Activated CD4-positive, alpha-beta T cell treated with anti-CD3 and anti-CD28 coated beads, Interleukin-2, amount 50 U/mL, for 1 hour (primary cell): Measurements from ENCODE around the gene MAP7D2.

Experiments
- DNase-seq: peaks from one replicate; pipeline ENCODE4 v3.0.0-alpha.2; 2020

MAP7D2 gene

DNA sequence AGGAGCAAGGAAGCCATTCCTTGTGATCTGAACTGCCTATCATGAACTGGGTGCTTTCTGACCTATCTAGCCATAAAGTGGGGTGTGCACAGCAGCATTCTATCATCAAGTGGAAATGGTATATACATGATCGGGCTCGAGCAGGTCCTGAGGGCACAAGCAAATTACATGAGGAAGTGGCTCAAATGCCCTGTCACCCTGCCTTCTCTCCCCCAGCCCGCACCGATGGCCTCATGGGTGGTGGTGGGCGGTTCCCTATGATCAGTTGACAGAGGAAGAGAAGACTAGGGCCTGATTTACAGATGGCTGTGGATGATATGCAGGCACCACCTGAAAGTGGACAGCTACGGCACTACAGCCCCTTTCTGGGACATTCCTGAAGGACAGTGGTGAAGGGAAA is 79.5 kb downstream of the MAP7D2 start:
- no peak for DNase-seq

DNA sequence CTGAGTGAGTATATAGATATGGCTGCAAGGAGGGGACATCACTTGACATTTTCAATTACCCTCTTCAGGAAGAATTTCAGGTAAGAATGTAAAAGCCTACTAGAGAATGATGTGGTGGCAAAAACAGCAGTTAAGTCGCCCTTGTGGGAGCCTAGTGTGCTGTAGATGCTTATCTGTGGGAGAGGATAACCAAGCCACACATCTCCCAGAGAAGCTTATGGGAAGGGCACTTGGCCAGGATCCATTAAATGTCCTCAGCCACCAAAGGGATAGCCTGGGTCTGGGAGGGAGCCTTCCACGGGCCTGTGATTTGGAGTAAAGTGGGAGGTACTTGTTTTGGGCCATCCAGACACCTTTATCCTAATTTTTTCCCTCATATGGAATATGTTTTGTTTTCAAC is 84.5 kb downstream of the MAP7D2 start:
- DNase-seq, result no peak

DNA sequence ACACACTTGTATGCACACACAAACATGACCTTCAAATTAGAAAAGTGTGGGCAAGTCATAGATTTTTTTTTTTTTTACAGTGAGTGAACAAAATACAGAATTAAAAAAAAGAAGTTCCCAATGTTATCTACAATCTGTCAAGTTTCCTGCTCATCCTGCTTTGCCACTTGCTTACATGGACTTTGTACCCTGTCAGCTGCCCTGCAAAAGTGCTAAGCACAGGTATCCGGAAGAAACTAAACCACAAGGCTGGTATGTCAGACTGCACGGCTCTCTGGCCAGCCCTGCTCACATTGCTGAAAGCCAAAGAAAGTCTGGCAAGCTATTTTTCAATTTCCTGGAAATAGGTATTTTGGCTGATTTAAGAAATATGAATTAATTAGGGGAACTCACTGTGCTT is 87.0 kb downstream of the MAP7D2 start:
- no peak for DNase-seq

DNA sequence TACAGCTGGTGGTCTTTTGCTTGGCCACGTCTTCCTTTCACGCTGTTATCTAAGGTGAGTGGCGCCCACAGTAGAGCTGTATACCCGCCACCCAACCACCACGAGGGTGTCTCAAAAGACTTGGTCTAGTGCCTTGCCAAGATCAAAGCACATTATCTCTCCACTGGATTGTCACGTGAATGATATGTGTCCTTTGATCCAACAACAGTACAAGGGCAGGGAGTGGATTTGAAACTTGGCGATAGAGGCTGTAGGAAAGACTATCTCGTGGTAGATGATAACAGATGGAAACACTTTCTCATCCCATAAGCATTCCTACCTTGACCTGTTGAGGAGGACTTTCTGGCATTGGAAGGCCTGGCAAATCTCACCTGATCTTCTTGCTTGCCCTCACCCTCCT is 88.1 kb downstream of the MAP7D2 start:
- no peak for DNase-seq

DNA sequence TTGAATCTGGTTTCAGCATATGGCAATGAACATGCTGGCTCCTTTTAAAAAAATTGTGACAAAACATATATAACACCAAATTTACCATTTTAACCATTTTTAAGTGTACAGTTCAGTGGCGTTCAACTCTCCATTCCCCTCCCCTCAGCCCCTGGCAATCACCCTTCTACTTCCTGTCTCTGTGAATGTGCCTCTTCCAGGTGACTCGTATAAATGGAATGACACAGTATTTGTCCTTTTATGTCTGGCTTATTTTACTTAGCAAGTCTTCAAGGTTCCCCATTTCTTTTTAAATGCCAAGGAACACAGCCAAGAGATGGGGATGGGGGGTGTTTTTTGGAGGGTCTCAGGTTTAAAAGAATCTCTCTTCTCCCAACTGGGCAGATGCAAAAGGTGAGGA is 90.4 kb downstream of the MAP7D2 start:
- no peak for DNase-seq

DNA sequence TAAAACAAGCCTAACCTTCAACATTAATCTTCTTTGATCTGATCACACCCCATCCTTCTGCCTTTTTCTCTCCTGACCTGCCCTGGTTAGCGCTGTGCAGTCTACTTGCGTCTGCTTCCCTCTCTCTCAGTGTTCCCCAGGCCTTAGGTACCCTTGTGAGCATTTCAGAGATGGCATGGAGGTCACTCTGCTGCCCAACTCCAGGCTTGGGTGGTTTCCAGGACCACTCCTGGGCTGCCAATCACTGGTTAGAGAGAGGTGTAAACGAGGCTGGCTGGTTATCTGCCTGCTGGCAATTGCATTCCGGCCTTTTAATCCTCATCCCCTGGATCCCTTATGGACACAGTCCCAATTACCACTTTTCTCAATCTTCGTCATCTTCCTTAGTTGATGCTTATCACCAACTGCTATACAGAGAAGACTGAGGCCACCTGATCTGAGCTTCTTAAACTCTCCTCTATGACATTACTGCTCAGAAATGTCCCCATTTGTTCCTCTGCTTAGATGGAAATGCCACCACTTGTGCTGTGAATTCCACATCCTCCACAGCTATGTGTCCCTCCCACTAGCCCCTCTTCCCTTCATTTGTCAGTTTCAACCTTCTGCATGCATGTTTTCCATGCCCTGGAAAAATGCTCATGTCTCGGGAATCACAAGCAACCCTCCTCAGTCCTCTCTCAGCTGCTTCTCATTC is 96.9 kb downstream of the MAP7D2 start:
- DNase-seq, result no peak

DNA sequence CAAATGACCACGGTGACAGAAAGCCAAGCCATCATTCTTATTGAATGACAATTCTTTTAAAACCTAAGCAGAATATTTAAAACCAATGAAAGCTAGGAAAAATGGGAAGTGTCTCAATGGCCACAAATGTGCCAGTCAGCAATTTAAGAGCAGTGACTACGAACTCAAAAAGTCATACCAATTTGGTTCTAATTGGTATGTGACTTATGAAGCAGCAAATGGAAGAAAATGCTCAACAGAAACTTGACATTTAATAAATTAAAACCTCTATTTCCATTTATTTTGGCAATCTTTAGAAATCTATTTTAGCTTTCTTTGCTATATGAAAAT is 100.1 kb downstream of the MAP7D2 start:
- no peak for DNase-seq

DNA sequence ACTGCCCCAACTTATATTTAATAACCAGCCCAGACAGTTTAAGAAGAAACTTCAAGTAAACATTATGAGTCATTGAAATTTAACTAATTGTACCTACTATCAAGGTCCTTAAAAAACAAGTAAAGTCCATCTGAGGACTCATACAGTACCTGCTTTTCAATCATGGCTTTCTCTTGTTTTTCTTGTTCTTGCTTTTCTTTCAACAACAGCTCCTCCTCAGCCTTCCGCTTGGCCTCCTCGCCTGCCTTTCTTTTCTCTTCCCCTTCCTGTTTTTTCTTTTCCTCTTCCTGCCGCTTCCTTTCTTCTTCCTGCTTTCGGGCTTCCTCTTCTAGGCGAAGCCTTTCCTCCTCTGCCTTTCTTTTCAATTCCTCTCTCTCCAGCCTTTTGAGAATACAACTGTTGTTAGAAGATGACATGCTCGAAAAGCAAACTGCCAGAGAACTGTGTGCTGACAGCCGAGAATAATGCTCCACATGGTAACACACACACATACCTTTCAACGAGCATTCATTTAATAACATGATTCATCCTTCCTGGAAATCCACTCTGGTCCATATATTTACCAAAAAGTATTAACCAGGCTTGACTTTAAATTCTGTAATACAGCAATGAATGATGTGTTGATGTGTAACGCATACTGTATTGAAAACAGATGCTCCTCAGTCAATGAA is 100.6 kb downstream of the MAP7D2 start:
- no peak for DNase-seq

DNA sequence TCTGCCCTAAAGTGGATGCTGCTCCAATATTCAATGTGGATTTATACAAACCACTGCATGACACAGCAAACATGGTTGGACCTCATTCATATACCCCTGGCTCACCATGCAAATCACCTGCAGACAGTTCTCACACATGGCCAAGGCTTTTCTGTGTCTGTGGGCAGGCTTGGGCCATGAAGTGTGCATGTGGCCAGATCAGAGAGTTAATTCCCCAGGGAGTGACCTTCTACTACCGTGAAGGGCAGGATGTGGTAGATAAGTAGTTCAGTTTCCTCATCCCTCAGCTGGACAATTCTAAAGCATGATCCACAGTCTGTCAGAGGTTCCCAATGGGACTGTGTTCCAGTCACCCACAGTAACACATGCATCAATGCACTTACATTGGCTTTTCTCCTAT is 101.3 kb downstream of the MAP7D2 start:
- DNase-seq, result no peak

DNA sequence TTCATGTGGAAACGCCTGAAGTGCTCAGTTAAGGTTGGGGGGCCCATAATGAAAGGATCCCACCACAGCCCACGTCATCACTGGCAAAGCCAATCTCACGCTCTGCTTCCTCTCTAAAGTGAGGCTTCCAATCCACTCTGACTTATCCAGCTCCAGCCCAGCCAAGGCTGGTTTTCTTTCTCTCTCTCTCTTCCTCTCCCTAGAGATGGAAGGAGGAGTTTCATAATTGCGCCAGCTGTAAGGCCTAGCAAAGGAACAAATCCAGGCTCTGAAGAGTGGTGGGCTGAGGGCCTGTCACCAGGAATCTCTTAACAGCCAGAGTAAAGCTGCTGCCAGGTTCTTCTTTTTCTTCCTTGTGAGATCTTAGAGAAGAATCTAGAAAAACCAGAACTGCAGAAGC is 105.1 kb downstream of the MAP7D2 start:
- no peak for DNase-seq

DNA sequence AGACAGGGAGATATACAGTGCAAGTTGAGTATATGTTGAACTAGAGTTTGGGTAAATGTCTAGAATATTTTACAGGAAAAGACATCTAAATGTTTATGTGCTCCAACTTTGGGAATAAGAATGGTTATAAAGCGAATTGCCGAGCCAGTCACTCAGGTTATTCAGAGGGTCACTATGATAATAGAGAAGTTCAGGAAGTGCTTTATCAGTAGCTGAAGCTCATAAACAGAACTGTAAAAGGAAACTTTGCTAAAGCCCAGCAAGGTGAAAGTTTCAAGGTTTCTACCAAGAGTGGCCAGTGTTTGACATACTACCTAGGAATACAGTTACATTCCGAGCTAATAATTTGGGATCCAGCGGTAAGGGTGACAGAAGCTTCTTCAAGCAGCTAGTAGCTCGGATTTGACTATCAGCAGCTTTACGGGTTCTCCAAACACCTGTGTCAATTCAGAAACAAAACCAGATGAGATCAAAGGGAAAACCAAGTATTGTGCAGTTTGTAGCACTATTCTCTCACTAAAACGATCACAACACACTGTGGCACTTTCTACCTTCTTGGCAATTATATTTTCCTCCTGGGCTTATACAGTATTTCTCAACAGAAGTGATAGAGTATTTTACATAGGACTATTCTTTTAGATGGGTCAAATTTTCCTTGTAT is 108.6 kb downstream of the MAP7D2 start:
- no peak for DNase-seq

DNA sequence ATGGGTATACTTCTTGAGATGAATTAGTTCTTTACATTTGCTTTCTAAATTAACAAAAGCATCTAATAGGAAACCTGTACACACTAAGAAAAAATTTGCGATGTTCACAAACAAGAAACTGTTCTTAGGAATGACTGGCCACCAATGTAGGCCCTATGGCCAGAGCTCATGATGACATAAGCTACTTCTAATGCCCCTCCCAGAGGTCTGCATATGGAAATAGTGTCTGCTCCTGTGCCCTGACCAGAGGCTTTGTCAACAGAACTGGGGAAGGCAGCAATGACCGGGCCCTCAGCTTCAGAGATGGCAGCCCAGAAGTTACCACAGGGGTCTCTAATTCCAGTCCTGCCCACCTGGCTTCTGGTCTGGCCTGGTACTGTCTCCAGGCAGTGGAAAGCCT is 110.8 kb downstream of the MAP7D2 start:
- no peak for DNase-seq

DNA sequence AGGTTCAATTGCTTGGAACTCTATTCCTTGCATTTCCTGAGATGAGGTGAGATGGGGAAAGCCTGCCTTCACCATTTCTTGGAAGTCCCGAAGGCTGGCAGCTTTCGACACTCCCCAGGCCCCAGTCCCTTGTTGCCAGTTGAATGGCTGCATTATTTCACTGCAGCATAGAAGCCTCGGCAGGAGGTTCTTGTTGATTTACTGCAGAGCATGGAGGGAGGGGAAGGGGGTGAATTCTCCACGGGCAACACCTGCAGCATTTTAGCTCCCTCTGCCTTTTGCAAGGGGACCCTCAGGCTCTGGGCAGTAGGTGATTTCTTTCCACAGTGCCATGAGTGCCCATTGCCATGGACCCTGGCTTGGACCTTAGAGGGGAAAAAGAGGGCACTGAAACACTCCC is 115.1 kb downstream of the MAP7D2 start:
- DNase-seq, result no peak

DNA sequence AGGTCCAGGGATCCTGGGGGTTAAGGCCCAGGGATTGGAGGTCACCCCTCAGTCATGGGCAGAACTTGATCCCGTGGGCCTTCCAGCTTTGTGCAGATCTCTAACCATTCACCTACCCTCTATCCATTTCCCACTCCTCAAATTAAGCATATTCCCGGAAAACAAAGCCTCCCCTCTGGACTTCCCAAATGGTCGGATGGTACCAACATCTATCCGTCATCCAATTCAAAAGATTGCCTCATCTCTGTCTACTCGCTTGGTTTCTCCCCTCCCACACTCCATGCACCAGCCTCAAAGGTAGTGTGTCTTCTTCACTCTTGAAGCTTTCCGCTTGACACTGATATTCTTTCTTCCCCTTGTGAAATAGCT is 125.4 kb downstream of the MAP7D2 start:
- DNase-seq, result no peak

DNA sequence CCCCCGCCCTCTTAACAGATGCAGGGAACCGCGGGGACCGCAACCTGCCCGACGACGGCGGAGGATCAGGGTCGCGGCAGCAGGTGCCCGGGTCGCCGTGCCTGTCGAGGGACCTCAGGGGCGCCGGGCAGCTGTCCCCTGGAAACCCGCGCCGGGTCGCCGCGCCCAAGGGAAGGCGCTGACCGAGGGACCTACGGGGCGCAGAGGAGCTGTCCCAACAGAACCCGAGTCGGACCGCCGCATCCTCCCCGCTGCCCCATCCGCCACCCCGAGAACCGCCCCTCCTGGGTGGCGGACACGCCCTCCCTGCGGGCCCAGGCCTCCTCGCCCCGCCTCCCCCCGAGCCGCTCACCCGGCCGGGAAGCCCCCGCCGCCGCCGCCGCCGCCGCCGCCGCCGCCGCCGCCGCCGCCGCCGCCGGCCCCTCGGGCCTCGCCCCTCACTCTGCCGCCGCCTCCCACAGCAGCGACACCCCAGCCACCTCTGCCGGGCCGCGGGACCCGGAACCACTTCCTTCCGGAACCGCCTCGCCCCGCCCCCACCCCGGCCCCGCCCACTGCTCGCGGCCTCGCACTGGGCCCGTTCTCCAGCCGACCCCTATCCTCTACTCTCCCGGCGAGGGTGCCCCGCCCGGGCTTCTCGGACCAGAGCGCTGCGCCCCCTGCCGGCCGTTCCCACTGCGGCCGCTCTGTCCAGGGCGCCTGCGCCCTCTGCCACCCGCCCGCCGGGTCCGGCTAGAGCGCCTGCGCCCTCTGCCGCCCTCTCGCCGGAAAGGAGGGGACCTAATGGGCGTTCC is 126.0 kb downstream of the MAP7D2 start, which contains the start of gene BCLAF3:
BCLAF3 (minus strand) TSS at position 506 of the 794 bp plus-strand sequence. CDS start 20,797 bp downstream, outside the sequence.
- peak; percentile 75 for DNase-seq

DNA sequence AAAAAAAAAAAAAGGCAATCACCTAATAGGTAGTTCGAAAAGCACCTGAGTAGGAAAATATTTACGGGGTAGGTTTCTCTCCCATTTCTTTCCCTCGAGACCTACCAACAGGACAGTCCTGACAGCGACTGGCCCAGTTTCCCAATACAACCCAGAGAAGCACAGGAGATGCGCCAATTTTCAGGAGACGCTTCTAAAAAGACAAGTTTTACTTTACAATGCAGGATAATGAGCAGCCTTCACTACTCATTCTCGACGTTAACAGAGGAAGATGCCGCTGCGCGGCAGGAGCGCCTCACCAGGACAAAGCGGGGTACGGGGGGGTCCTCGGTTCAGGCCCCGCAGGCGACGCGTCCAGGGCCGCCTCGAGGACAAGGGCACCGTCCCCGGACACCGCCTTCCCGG is 126.6 kb downstream of the MAP7D2 start:
- DNase-seq, result peak; percentile 9

DNA sequence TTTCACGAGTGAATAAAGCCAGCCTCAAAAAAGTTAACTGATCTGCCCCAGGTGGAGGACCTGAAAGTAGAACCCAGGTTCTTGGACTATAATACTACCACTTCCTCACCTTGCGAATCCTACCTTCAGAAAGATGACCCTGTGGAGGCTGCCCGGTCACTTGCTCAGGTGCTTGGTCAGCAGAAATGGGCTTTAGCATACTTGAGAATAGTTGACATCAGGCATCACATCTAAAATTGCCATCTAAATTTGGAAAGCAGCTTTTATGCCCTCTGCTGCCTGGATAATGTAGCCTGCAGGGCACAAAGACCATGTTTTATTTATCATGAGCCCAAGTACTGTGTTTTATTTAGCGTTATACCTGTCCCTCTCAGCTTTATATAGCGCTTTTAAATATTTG is 128.9 kb downstream of the MAP7D2 start:
- DNase-seq, result no peak

DNA sequence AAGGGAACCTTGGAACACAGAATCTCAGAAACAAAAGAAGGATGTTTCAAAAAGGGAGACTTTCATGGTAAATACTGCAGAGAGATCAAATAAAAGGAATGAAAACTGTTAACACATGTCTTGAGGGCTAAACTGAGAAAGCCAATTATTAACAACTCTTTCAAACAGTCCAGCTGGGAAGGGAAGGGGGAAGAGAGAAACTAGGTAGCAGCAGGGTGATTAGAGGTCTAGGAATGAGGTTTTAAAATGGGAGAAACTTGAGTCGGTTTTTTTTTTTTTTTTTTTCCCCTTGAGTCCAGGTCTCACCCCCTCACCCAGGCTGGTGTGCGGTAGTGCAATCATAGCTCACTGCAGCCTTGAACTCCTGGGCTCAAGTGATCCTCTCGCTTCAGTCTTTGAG is 130.2 kb downstream of the MAP7D2 start:
- DNase-seq, result no peak

DNA sequence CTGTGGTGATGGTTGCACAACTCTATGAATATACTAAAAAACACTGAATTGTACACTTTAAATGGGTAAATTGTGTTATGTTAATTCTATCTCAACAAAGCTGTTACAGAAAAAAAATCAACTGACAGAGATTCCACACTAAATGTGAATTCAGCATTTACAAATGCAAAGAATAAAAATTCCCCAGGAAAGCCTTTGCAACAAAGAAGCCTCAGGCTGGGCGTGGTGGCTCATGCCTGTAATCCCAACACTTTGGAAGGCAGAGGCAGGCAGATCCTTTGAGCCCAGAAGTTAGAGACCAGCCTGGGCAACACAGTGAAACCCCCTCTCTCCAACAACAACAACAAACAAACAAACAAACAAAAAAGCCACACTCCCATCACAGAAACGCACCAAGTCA is 134.8 kb downstream of the MAP7D2 start:
- no peak for DNase-seq

DNA sequence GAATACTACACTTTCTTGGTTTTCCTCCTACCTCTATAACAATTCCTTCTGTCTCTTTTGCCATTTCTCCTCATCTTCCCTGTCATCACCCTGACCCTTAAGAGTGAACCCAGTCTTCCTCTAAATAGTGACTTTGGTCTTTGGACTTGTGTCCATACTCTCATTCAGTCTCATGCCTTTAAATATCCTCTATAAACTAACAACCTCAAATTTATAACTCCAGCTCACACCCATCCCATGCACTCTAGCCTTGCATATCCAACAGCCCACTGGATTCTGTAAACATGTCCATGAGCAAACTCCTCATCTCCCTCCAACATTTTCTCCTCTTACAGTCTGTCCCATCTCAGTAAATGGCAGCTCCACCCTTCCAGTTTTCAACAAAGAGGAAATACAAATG is 140.9 kb downstream of the MAP7D2 start:
- no peak for DNase-seq

DNA sequence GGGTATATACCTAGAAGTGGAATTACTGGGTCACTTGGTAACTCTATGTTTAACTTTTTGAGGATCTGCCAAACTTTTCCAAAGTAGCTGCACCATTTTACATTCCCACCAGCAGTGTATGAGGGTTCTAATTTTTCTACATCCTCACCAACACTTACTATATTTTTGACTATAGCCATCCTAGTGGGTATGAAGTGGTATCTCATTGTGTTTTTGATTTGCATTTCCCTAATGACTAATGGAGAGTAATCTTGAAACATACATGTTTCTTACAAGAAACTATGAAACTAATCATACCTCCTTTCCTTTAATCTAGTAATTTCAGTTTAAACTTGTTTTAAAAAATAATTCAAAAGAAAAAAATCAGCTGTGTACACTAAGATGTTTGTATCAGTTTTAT is 143.7 kb downstream of the MAP7D2 start:
- DNase-seq, result no peak

DNA sequence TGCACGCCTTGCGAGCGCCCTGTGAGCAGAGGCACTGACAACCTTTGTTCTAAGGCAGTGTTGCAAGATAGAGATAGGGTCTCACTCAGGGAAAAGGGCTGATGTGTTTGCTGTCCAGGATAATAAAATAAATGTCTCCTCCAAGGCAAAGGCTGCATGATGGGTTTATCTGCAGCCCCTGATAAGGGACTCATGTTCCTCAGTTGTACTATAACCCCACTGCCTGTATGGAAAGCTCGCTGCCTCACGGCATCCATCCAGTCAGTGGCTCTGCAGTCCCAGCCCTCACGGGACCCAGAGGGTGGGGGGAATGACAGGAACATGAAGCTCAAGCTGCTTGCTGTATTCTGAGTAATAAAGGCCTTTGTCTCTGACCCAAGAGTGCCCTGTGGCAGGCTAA is 148.4 kb downstream of the MAP7D2 start:
- DNase-seq, result no peak

DNA sequence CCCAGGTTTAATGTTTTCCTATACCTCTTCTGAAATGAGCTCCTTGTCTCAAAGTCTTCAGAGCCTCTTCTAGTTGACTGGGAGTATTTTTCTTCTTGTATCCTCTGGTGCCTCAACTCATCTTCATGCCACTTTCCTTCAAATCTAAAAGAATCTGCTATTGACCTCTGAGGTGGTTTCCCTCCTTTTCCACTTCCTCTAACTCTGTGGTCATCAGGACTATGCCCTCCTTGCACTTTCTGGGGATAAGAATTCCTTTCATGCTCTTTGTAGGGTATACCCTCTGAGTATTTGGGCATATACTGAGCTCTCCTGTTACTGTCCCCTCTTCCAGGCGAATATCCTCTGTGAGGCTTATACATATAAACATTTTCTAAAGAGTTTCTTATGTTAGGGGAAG is 150.7 kb downstream of the MAP7D2 start:
- DNase-seq, result no peak
